ENCODE measurements around the gene COPS8. TPM values are rescaled to one million over a fixed set of nuclear protein-coding genes. Genes with fewer than 3 reads are reported as not detected.

COPS8 gene
- total and polyA plus RNA-seq, 2 experiments from 2014 or later: 120 to 130 TPM

- no peak for TF ChIP-seq ZNF462 (CRISPR knock-in tag; IDR thresholded peaks at IDR 0.05)
- no peak for TF ChIP-seq EZH2phosphoT487 (IDR thresholded peaks at IDR 0.05; ENCODE audit: unreplicated experiment)
- TF ChIP-seq POLR2AphosphoS5 (IDR thresholded peaks at IDR 0.05; ENCODE audit: low read depth): no peak
- TF ChIP-seq EZH2 (IDR thresholded peaks at IDR 0.05; ENCODE audit: low read depth, unreplicated experiment): no peak
- TF ChIP-seq, protein P1, sequence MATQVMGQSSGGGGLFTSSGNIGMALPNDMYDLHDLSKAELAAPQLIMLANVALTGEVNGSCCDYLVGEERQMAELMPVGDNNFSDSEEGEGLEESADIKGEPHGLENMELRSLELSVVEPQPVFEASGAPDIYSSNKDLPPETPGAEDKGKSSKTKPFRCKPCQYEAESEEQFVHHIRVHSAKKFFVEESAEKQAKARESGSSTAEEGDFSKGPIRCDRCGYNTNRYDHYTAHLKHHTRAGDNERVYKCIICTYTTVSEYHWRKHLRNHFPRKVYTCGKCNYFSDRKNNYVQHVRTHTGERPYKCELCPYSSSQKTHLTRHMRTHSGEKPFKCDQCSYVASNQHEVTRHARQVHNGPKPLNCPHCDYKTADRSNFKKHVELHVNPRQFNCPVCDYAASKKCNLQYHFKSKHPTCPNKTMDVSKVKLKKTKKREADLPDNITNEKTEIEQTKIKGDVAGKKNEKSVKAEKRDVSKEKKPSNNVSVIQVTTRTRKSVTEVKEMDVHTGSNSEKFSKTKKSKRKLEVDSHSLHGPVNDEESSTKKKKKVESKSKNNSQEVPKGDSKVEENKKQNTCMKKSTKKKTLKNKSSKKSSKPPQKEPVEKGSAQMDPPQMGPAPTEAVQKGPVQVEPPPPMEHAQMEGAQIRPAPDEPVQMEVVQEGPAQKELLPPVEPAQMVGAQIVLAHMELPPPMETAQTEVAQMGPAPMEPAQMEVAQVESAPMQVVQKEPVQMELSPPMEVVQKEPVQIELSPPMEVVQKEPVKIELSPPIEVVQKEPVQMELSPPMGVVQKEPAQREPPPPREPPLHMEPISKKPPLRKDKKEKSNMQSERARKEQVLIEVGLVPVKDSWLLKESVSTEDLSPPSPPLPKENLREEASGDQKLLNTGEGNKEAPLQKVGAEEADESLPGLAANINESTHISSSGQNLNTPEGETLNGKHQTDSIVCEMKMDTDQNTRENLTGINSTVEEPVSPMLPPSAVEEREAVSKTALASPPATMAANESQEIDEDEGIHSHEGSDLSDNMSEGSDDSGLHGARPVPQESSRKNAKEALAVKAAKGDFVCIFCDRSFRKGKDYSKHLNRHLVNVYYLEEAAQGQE (IDR thresholded peaks at IDR 0.05; ENCODE audit: unreplicated experiment): no peak
- TF ChIP-seq, protein P2, sequence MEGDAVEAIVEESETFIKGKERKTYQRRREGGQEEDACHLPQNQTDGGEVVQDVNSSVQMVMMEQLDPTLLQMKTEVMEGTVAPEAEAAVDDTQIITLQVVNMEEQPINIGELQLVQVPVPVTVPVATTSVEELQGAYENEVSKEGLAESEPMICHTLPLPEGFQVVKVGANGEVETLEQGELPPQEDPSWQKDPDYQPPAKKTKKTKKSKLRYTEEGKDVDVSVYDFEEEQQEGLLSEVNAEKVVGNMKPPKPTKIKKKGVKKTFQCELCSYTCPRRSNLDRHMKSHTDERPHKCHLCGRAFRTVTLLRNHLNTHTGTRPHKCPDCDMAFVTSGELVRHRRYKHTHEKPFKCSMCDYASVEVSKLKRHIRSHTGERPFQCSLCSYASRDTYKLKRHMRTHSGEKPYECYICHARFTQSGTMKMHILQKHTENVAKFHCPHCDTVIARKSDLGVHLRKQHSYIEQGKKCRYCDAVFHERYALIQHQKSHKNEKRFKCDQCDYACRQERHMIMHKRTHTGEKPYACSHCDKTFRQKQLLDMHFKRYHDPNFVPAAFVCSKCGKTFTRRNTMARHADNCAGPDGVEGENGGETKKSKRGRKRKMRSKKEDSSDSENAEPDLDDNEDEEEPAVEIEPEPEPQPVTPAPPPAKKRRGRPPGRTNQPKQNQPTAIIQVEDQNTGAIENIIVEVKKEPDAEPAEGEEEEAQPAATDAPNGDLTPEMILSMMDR (conservative IDR thresholded peaks at IDR 0.05; ENCODE audit: low read depth in 2 of 2): no peak
Measured at GRCh38 chr2:237056287-237056875, 29.3 kb upstream of the COPS8 start (continued).

All from GM23338 (cell line).